ENCODE results near the gene MEIG1.
A peak's percentile ranks its signal among the peaks of the same experiment; 100 is the strongest.
"Not testable (repeated sequence)": the region's sequence is repeated elsewhere in the genome, so short reads cannot be mapped to it uniquely, and the experiment has no call there.

The MEIG1 gene

DNA sequence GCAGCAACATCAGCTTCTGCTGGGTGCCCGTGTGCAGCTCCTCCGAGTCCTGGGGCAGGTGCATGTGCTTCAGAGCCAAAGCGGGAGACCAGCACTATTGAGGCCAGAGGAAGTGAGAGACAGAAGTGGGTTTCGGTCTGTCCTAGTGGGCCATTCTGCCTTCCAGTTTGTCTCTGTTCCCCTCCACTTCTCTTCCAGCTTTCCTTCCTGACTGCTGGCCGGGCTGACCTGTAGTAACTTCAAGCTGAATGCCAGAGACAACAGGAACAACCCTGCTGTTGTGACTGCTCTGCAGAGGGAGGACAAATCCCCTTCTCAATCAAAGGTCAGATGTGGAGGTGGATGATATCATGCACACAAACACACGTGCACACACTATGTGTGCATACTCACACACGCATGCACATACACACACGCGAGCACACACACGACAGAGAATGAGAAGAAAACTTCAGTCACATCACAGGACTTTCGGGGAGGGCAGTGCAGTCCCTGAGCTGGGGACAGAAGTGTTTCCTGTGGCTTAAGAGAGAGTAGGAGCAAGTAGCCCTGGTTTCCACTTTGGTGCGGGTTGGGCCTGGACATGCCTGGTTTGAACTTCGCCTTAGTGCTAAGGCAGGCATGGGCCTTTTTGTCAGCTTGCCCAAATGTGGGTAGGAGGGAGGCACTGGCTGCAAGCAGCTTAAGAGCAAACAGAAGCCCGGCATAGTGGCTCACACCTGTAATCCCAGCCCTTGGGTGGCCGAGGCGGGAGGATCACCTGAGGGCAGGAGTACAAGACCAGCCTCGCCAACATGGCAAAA lies 16.8 kb upstream of the MEIG1 start:
- H3K4me3 Mint-ChIP-seq; H3K27me3 Mint-ChIP-seq; DNase-seq (ENCODE audit: low spot score in 2 of 2); ATAC-seq (replicated peaks; ENCODE audit: extremely low read depth, poor library complexity, severe bottlenecking); H3K27ac Mint-ChIP-seq (ENCODE audit: low read depth); H3K9me3 Mint-ChIP-seq: not testable (repeated sequence)
- peaks cover 15% of the 10 kb centered on the region for H3K4me1 Mint-ChIP-seq
- H3K36me3 Mint-ChIP-seq (ENCODE audit: insufficient read depth) = peaks cover 60% of the 10 kb centered on the region

GRCh38 chr10:14942950-14943338 lies 16.2 kb upstream of the MEIG1 start:
- Mint-ChIP-seq H3K36me3 (ENCODE audit: insufficient read depth) (peaks cover 62% of the 10 kb centered on the region), H3K4me1 (peaks cover 15% of the 10 kb centered on the region)
- H3K4me3 Mint-ChIP-seq; ATAC-seq (replicated peaks; ENCODE audit: extremely low read depth, poor library complexity, severe bottlenecking); H3K27me3 Mint-ChIP-seq; H3K9me3 Mint-ChIP-seq; DNase-seq (ENCODE audit: low spot score in 2 of 2); H3K27ac Mint-ChIP-seq (ENCODE audit: low read depth): not testable (repeated sequence)

DNA sequence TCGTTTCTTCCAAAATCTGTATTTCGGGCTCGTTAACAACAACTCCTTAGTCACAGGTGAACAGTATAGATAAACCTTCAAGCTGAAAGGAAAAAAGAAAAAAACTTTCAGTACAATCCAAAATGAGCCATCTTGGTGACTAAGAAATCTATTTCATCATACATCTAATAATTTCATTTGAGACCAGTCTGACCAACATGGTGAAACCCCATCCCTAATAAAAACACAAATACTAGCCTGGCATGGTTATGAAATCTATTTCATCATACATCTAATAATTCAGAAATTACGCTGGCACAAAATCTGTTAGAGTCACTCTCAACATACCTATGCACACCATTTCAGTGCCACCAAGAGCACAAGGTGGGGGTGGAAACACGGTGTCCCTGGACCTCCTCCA lies 14.1 kb upstream of the MEIG1 start:
- Mint-ChIP-seq H3K4me3 (no peak overlapping the region), H3K36me3 (ENCODE audit: insufficient read depth) (peaks cover 51% of the 10 kb centered on the region), H3K4me1 (peaks cover 25% of the 10 kb centered on the region), H3K27ac (ENCODE audit: low read depth) (no peak overlapping the region), H3K27me3 (no peaks in the 10 kb centered on the region), H3K9me3 (no peaks in the 10 kb centered on the region)
- no peak for ATAC-seq (replicated peaks; ENCODE audit: extremely low read depth, poor library complexity, severe bottlenecking)
- DNase-seq (ENCODE audit: low spot score in 2 of 2) = no peak

GRCh38 chr10:14947268-14947667 lies 11.9 kb upstream of the MEIG1 start:
- H3K27me3 Mint-ChIP-seq = no peaks in the 10 kb centered on the region
- no peaks in the 10 kb centered on the region for H3K9me3 Mint-ChIP-seq
- H3K4me1 Mint-ChIP-seq = peaks cover 37% of the 10 kb centered on the region
- no peak for DNase-seq (ENCODE audit: low spot score in 2 of 2)
- peaks cover 44% of the 10 kb centered on the region for H3K36me3 Mint-ChIP-seq (ENCODE audit: insufficient read depth)
- ATAC-seq (replicated peaks; ENCODE audit: extremely low read depth, poor library complexity, severe bottlenecking) = no peak
- no peak overlapping the region for H3K4me3 Mint-ChIP-seq
- no peak overlapping the region for H3K27ac Mint-ChIP-seq (ENCODE audit: low read depth)

DNA sequence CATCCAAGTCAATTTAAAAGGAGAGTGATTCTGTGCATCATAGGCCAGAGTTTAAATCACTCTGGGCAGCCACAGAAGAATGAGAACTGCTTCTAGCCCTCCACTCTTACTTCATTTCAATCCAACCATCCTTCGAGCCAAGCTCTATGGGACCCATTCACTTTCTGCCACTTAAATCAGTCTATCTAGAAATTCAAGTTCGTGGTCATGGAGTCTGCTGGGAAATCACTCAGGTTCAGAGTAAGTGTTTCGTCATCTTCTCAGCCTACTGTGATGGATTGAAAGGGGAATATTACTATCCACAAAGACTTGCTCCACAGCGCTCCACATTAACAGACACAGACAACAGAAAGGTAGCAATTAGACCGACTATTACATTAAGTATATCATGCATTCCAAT lies 9.9 kb upstream of the MEIG1 start:
- no peaks in the 10 kb centered on the region for H3K9me3 Mint-ChIP-seq
- no peaks in the 10 kb centered on the region for H3K27me3 Mint-ChIP-seq
- H3K4me3 Mint-ChIP-seq = no peak overlapping the region
- H3K36me3 Mint-ChIP-seq (ENCODE audit: insufficient read depth) = peaks cover 39% of the 10 kb centered on the region
- no peak overlapping the region for H3K27ac Mint-ChIP-seq (ENCODE audit: low read depth)
- DNase-seq (ENCODE audit: low spot score in 2 of 2) (no peak), ATAC-seq (replicated peaks; ENCODE audit: extremely low read depth, poor library complexity, severe bottlenecking) (no peak)
- H3K4me1 Mint-ChIP-seq = peaks cover 44% of the 10 kb centered on the region

GRCh38 chr10:14952851-14953423 lies 6.3 kb upstream of the MEIG1 start:
- Mint-ChIP-seq H3K4me1 (peaks cover 45% of the 10 kb centered on the region), H3K9me3 (no peaks in the 10 kb centered on the region), H3K27me3 (no peaks in the 10 kb centered on the region), H3K4me3 (peak overlapping the region; percentile 91), H3K27ac (ENCODE audit: low read depth) (peak overlapping the region; percentile 96), H3K36me3 (ENCODE audit: insufficient read depth) (peaks cover 10% of the 10 kb centered on the region)
- ATAC-seq (replicated peaks; ENCODE audit: extremely low read depth, poor library complexity, severe bottlenecking) (no peak), DNase-seq (ENCODE audit: low spot score in 2 of 2) (no peak)

DNA sequence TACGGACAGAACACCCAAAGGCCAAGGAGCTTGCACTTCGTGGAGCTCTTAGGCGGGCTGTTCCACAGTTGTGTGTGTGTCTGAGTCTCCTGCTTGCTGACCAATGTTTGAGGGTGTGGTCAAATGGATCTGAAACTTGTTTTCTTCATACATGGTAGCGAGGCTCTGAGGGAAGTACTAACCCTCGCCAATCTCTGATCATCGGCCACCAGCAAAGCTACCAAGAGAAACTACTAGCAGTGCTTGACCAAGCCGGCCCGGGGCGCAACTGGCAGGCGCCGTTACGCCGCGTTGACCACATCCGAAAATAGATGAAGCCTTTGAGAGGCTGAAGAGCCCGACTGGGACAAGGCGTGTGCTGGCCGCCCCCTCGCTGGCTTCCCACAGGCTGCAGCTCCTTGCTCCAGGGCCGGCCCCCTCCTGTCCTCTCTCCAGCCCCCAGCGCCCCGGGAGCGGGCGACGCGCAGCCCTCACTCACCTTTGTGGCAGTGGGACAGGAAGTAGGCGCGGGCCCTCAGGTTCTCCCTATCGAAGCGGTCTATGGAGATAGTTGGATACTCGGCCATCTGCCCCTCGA lies 5.7 kb upstream of the MEIG1 start:
- DNase-seq (ENCODE audit: low spot score in 2 of 2) = no peak
- H3K27me3 Mint-ChIP-seq = no peaks in the 10 kb centered on the region
- ATAC-seq (replicated peaks; ENCODE audit: extremely low read depth, poor library complexity, severe bottlenecking) = peak; percentile 44
- H3K4me3 Mint-ChIP-seq = peak overlapping the region; percentile 91
- H3K36me3 Mint-ChIP-seq (ENCODE audit: insufficient read depth) = peaks cover 11% of the 10 kb centered on the region
- H3K27ac Mint-ChIP-seq (ENCODE audit: low read depth) = peak overlapping the region; percentile 96
- peaks cover 45% of the 10 kb centered on the region for H3K4me1 Mint-ChIP-seq
- H3K9me3 Mint-ChIP-seq = no peaks in the 10 kb centered on the region

DNA sequence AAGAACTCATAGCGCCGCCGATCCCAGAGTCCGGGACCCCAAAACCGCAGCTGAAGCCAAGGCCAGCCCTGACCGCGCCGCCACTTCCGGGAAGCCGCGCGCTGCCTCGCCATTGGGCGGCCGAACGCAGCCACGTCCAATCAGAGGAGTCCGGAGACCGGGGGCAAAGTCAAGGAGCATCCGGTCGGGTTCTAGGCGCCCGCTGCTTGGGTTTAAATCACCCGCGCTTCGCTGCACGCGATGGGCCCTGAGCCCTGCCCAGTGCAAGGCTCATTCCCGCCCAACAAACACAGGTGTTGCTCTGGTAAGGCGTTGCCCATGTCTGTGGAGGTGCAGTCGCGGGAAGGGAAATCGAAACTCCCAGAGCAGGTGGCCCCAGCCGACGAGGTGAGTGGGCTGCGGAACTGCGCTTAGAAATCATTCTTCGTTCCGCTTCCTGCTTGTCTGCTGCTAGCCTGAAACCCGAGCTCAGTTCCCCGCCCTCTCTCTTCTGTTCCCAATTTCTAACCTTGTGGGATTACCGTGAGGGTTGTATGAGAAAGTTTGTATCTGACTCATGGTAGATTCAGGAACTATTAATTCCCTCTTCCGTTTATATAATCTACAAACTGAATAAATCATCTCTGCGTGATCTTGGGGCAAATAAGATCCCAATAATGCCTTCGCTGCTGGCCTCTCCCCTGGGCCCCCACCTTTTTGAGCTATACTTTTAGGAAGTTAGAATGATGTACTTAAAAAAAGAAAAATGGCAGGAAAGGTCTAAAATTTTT lies 5.0 kb upstream of the MEIG1 start, which contains the start of gene DCLRE1C:
Gene DCLRE1C, minus strand, starts transcription at position 96 of the 770 bp plus-strand sequence. Its CDS starts 86 bp downstream, at position 10.
- Mint-ChIP-seq H3K4me1 (peaks cover 42% of the 10 kb centered on the region), H3K9me3 (no peaks in the 10 kb centered on the region)

GRCh38 chr10:14954934-14955333 lies 4.3 kb upstream of the MEIG1 start:
- no peaks in the 10 kb centered on the region for H3K27me3 Mint-ChIP-seq
- H3K36me3 Mint-ChIP-seq (ENCODE audit: insufficient read depth) = peaks cover 18% of the 10 kb centered on the region
- H3K4me3 Mint-ChIP-seq = peak overlapping the region; percentile 91
- peaks cover 39% of the 10 kb centered on the region for H3K4me1 Mint-ChIP-seq
- H3K27ac Mint-ChIP-seq (ENCODE audit: low read depth) = peak overlapping the region; percentile 96
- H3K9me3 Mint-ChIP-seq = no peaks in the 10 kb centered on the region
- DNase-seq (ENCODE audit: low spot score in 2 of 2) = no peak
- no peak for ATAC-seq (replicated peaks; ENCODE audit: extremely low read depth, poor library complexity, severe bottlenecking)

More for the DNA sequence above, 5.0 kb upstream of the MEIG1 start, which contains the start of gene DCLRE1C:
- ATAC-seq (replicated peaks; ENCODE audit: extremely low read depth, poor library complexity, severe bottlenecking) (peak; percentile 89), DNase-seq (ENCODE audit: low spot score in 2 of 2) (peak; percentile 69 to 71)
- Mint-ChIP-seq H3K4me3 (peak within 1 kb of the TSS; percentile 91), H3K36me3 (ENCODE audit: insufficient read depth) (peaks cover 15% of the 10 kb centered on the region), H3K27me3 (no peaks in the 10 kb centered on the region), H3K27ac (ENCODE audit: low read depth) (peak within 1 kb of the TSS; percentile 96)

DNA sequence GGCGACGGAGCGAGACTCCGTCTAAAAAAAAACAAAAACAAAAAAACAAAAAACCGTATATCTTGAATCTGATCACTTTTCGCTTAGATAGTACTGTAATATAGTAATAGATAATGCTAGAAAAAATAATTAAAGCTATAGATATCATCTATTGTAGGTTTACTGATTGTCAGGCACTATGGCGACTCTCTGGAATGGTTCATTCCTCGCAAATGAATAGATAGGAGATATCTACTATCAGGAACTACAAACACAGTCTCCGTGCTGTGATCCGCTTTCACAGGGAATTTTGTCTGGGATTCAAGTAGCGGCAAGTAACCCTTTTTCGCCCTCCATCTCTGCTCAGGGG lies 342 bp upstream of the MEIG1 start:
- peak overlapping the region; percentile 96 for H3K27ac Mint-ChIP-seq (ENCODE audit: low read depth)
- peaks cover 15% of the 10 kb centered on the region for H3K4me1 Mint-ChIP-seq
- peak overlapping the region; percentile 96 for H3K4me3 Mint-ChIP-seq
- H3K9me3 Mint-ChIP-seq = no peaks in the 10 kb centered on the region
- H3K27me3 Mint-ChIP-seq = no peaks in the 10 kb centered on the region
- H3K36me3 Mint-ChIP-seq (ENCODE audit: insufficient read depth) = peaks cover 13% of the 10 kb centered on the region
- ATAC-seq (replicated peaks; ENCODE audit: extremely low read depth, poor library complexity, severe bottlenecking) = no peak
- DNase-seq (ENCODE audit: low spot score in 2 of 2) = no peak

DNA sequence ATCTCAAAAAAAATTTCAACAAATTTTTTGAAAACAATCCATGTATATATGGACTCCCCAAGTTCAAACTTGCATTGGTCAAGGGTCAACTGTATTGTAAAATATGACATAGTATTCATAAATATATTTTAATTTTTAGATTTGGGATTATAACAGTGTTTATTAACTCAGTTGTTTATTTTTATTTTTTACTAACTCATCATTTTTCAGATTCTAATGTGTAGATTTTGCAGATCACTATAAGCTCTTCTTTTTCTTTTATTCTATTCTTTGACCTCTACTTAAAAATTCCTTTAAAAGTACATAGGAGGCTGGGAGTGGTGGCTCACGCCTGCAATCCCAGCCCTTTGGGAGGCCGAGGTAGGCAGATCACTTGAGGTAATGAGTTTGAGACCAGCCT lies 8.7 kb downstream of the MEIG1 start:
- Mint-ChIP-seq H3K9me3 (no peaks in the 10 kb centered on the region), H3K27ac (ENCODE audit: low read depth) (no peak overlapping the region), H3K36me3 (ENCODE audit: insufficient read depth) (no peaks in the 10 kb centered on the region), H3K4me1 (no peaks in the 10 kb centered on the region), H3K4me3 (no peak overlapping the region), H3K27me3 (no peaks in the 10 kb centered on the region)
- no peak for DNase-seq (ENCODE audit: low spot score in 2 of 2)
- ATAC-seq (replicated peaks; ENCODE audit: extremely low read depth, poor library complexity, severe bottlenecking) = no peak

DNA sequence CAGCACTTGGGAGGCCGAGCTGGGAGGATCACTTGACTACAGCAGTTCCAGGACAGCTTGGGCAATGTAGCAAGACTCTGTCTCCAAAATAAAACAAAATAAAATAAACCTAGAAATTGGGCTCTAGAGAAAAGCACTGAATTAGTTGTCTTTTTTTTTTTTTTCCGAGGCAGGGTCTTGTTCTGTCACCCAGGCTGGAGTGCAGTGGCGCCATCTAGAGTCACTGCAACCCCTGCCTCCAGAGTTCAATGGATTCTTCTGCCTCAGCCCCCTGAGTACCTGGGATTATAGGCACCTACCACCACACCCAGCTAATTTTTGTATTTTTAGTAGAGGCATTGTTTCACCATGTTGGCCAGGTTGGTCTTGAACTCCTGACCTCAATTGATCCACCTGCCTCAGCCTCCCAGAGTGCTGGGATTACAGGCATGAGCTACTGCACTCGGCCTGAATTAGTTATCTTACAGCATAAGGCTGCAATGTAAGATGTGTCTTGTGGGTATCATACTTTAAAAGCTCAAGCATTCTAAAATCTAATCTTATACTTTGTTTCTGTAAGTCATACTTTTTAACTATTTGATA lies 12.8 kb downstream of the MEIG1 start:
- Mint-ChIP-seq H3K27me3 (peaks cover 29% of the 10 kb centered on the region), H3K27ac (ENCODE audit: low read depth) (no peak overlapping the region), H3K4me1 (no peaks in the 10 kb centered on the region), H3K4me3 (no peak overlapping the region), H3K36me3 (ENCODE audit: insufficient read depth) (no peaks in the 10 kb centered on the region), H3K9me3 (no peaks in the 10 kb centered on the region)
- ATAC-seq (replicated peaks; ENCODE audit: extremely low read depth, poor library complexity, severe bottlenecking) = peak; percentile 49
- DNase-seq (ENCODE audit: low spot score in 2 of 2) = no peak
